Lung (tissue), 12 donors: ENCODE data around the gene KCP. TPM values are rescaled to one million over a fixed set of nuclear protein-coding genes. Genes with fewer than 3 reads are reported as not detected.
A peak's percentile ranks its signal among the peaks of the same experiment; 100 is the strongest.

Experiments used
- ATAC-seq: fragments of 200-7000 bp; cut with Tn5 transposase; one replicate; pipeline ENCODE4 v1.9.1; 2020; ENCODE audit warnings: moderate number of reproducible peaks; ENCODE audit not compliant: insufficient read depth, low FRiP score
- DNase-seq, 3 donors: peaks; one replicate each; pipeline ENCODE4 v3.0.0-alpha.2; 2013 to 2017
- H3K27ac ChIP-seq, 2 donors: one replicate each; pipeline ENCODE4 v1.5.1; 2013; ENCODE audit warnings: mild to moderate bottlenecking in 2 of 2, moderate library complexity in 2 of 2, control low read depth in 1 of 2, inconsistent platforms in 1 of 2, low read depth in 1 of 2, low read length in 1 of 2
- H3K27me3 ChIP-seq, 3 donors: one replicate each; pipeline ENCODE4 v1.5.1; 2013; ENCODE audit warnings: low read length in 2 of 3; ENCODE audit not compliant: control insufficient read depth in 3 of 3, insufficient read depth in 3 of 3
- H3K36me3 ChIP-seq, 4 donors: one replicate each; pipeline ENCODE4 v1.5.1; 2013; ENCODE audit warnings: low read length in 4 of 4, mild to moderate bottlenecking in 1 of 4, moderate library complexity in 1 of 4; ENCODE audit not compliant: control insufficient read depth in 4 of 4, insufficient read depth in 4 of 4
- H3K4me1 ChIP-seq, 5 donors: one replicate each; pipeline ENCODE4 v1.5.1; 2013; ENCODE audit warnings: low read length in 5 of 5, mild to moderate bottlenecking in 2 of 5, moderate library complexity in 1 of 5; ENCODE audit not compliant: control insufficient read depth in 5 of 5, insufficient read depth in 5 of 5
- H3K4me3 ChIP-seq: one replicate; pipeline ENCODE4 v1.5.1; 2013; ENCODE audit warnings: mild to moderate bottlenecking, control low read depth, moderate library complexity
- H3K9ac ChIP-seq, 2 donors: one replicate each; pipeline ENCODE4 v1.5.1; 2013; ENCODE audit warnings: low read length in 2 of 2, control low read depth in 1 of 2; ENCODE audit not compliant: insufficient read depth in 1 of 2
- H3K9me3 ChIP-seq, 4 donors: one replicate each; pipeline ENCODE4 v1.5.1; 2013; ENCODE audit warnings: low read length in 3 of 4, mild to moderate bottlenecking in 1 of 4, moderate library complexity in 1 of 4; ENCODE audit not compliant: control insufficient read depth in 4 of 4, insufficient read depth in 3 of 4
- WGBS, 2 donors: extraction: QIAGEN DNeasy Blood & Tissue Kit; methylation state at CpG; one replicate each; pipeline ENCODE4 v1.1.7; 2013; 5-methylcytosine and 5-hydroxymethylcytosine counted together
- polyA plus RNA-seq, 2 donors: library from polyadenylated mRNA; stranded (reverse); fragments of 200-250 nt; gene quantifications; one replicate each; pipeline ENCODE4 v1.2.1, GENCODE V29; 2013
- total RNA-seq, 2 donors: library from RNA; depleted of rRNA in 1 of 2; stranded (reverse); fragments of >200 nt in 1 of 2; gene quantifications; one replicate each; pipeline ENCODE4 v1.2.1, GENCODE V29; 2014 to 2021
- TF ChIP-seq, protein P1 (sequence below): IDR thresholded peaks from 2 replicates; pipeline ENCODE4 v1.5.1; 2012; ENCODE audit warnings: mild to moderate bottlenecking; ENCODE audit errors: control extremely low read depth, extremely low read depth
- donor health status: control.
- donor health status: control.
- donor health status: Bipolar disorder and iron deficiency.
- donor health status: healthy.
- donor health status: DM: yes; HTN: yes; CAD: no.

KCP gene
- total and polyA plus RNA-seq, 4 donors: 0.22 to 3.9 (median 0.56) TPM

DNA sequence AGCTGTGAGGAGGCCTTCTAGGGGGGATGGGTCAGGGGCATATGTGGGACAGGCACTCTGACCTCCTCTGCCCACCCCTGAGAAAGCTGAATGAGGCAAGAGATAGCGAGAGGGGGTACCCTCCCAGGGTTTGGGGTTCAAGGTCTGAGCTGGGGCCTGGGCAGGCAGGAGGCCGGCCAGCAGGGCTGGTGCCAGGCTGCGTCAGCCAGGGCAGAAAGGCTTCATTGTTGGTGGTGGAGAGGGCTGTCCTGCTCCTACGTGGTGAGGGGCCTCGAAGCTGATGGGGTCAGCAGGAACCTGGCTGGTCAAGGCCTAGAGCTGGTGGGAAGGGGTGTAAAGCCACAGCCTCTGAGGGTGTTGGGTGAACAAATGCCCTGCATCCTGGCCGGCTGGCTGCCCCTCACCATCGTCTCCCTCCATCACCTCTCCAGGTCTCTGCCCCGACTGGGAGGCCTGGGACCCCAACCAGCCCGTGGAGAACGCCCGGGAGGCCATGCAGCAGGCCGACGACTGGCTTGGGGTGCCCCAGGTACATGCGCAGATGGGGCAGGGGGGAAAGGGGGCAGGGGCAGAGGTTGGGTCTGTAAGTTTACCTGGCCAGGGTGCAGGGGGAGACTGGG is 73.7 kb downstream of the KCP start:
- peaks cover 0 to 30% (median 10%) of the 10 kb centered on the region in 5 donors for H3K4me1 ChIP-seq
- TF ChIP-seq, protein P1, sequence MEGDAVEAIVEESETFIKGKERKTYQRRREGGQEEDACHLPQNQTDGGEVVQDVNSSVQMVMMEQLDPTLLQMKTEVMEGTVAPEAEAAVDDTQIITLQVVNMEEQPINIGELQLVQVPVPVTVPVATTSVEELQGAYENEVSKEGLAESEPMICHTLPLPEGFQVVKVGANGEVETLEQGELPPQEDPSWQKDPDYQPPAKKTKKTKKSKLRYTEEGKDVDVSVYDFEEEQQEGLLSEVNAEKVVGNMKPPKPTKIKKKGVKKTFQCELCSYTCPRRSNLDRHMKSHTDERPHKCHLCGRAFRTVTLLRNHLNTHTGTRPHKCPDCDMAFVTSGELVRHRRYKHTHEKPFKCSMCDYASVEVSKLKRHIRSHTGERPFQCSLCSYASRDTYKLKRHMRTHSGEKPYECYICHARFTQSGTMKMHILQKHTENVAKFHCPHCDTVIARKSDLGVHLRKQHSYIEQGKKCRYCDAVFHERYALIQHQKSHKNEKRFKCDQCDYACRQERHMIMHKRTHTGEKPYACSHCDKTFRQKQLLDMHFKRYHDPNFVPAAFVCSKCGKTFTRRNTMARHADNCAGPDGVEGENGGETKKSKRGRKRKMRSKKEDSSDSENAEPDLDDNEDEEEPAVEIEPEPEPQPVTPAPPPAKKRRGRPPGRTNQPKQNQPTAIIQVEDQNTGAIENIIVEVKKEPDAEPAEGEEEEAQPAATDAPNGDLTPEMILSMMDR: no peak
- H3K4me3 ChIP-seq: no peak overlapping the region
- H3K27ac ChIP-seq: peak overlapping the region in 1 of 2 donors; percentile 68
- ATAC-seq (no peak), DNase-seq (no peak)
- no peak overlapping the region for H3K9ac ChIP-seq
- peaks cover 0 to 17% (median 8%) of the 10 kb centered on the region in 4 donors for H3K36me3 ChIP-seq
- no peaks in the 10 kb centered on the region for H3K9me3 ChIP-seq
- H3K27me3 ChIP-seq: no peaks in the 10 kb centered on the region
- WGBS, 2 donors: 90 to 98% methylated on average over 14 of the region's 14 CpGs

DNA sequence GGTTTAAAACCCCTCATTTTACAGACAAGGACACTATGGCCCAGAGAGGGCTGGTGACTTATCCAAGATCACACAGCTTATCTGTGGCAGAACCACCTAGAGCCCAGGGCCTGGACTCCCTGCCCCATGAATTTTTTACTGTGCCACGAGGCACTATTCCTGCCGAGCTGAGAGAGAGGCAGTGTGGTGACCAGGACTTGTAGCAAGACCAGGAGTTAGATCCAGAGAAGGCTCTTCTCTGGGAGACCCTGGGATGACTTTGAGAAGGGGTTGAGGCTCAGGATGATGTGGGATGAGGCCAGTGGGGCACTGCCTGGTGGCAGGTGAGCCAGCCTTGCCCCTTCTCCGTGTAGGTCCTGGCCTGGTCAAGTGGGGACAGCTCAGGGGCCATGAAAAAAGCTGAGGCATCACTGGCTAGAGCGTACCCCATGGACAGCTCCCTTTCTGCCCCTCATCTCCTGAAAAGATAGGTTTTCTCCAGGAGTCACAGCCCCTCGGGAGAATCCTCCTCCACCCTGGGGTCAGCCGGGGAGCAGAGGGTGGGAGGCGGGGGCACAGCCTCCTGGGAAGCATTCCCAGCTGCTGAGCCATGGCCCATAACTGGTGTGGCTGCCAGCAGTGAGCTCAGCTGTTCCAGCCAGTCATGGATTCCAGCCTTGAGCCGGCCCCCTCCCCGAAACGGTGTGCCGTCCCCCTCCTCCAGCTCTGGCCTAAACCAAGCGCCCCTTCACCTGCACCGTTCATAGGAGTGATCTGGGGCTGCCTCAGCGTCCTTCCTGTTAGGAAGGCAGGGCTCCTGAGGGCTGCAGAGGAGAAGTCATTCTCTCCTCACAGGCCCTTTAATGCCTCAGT is 74.5 kb downstream of the KCP start:
- 82 to 93% methylated on average over 14 of the region's 14 CpGs for WGBS, 2 donors
- Histone ChIP-seq H3K36me3 (peaks cover 0 to 17% (median 8%) of the 10 kb centered on the region in 4 donors), H3K4me1 (peaks cover 0 to 37% (median 10%) of the 10 kb centered on the region in 5 donors), H3K9ac (no peak overlapping the region), H3K27me3 (no peaks in the 10 kb centered on the region), H3K4me3 (no peak overlapping the region), H3K27ac (peak overlapping the region in 1 of 2 donors; percentile 71), H3K9me3 (no peaks in the 10 kb centered on the region)
- TF ChIP-seq, protein P1: no peak
- no peak for ATAC-seq
- peak in 2 of 3 donors; percentile 18 to 25 for DNase-seq

DNA sequence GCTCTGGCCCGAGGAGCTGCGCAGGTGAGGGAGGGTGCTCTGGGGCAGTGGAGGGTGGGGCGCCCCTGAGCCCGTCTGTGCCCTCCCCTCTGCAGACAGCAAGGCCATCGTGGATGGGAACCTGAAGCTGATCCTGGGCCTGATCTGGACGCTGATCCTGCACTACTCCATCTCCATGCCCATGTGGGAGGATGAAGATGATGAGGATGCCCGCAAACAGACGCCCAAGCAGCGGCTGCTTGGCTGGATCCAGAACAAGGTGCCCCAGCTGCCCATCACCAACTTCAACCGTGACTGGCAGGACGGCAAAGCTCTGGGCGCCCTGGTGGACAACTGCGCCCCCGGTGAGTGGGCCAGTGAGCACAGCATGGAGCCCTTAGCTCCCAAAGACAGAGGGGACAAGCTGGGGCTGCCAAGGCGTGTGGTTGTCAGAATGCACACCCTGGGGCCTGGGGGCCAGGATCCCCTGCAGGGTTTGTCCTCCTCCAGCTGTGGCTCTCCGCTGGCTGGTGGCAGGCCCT is 75.2 kb downstream of the KCP start:
- DNase-seq: no peak
- WGBS, 2 donors: 92 to 95% methylated on average over 16 of the region's 16 CpGs
- TF ChIP-seq, protein P1: no peak
- Histone ChIP-seq H3K9ac (no peak overlapping the region), H3K4me1 (peaks cover 0 to 37% (median 13%) of the 10 kb centered on the region in 5 donors), H3K27me3 (peaks cover 0 to 3% (median 0%) of the 10 kb centered on the region in 3 donors), H3K4me3 (no peak overlapping the region), H3K36me3 (peaks cover 0 to 15% (median 8%) of the 10 kb centered on the region in 4 donors), H3K27ac (peak overlapping the region in 1 of 2 donors; percentile 71), H3K9me3 (no peaks in the 10 kb centered on the region)
- ATAC-seq: no peak
